Activated CD4-positive, alpha-beta memory T cell treated with anti-CD3 and anti-CD28 coated beads, Interleukin-2, amount 10 ng/mL, durations not matched to agents 7 days and 5 days (primary cell): ENCODE measurements around the gene FANCG. TPM values are rescaled to one million over a fixed set of nuclear protein-coding genes. Genes with fewer than 3 reads are reported as not detected.

Experiments used
- CTCF ChIA-PET: fragments of 350-600 bp; sonication (Branson Sonifier 250); formaldehyde crosslinking; loops from one replicate; lab custom pipeline; 2021; ENCODE audit warnings: antibody characterized with exemption, inconsistent platforms; lab: Charles Lee
- POLR2A ChIA-PET: fragments of 350-600 bp; sonication (Branson Sonifier 250); formaldehyde crosslinking; loops from one replicate; lab custom pipeline; 2021; ENCODE audit warnings: antibody characterized with exemption; lab: Charles Lee
- DNase-seq: peaks from one replicate; pipeline ENCODE4 v3.0.0-alpha.2; 2020
- H3K27ac Mint-ChIP-seq: one replicate; pipeline ENCODE4 v1.8.0; 2021; ENCODE audit warnings: mild to moderate bottlenecking, mixed read lengths
- H3K27me3 Mint-ChIP-seq: one replicate; pipeline ENCODE4 v1.8.0; 2021; ENCODE audit warnings: mixed read lengths
- H3K36me3 Mint-ChIP-seq: one replicate; pipeline ENCODE4 v1.8.0; 2021; ENCODE audit warnings: low read depth, mixed read lengths
- H3K4me1 Mint-ChIP-seq: one replicate; pipeline ENCODE4 v1.8.0; 2021; ENCODE audit warnings: mixed read lengths
- H3K4me3 Mint-ChIP-seq: one replicate; pipeline ENCODE4 v1.8.0; 2021; ENCODE audit warnings: mild to moderate bottlenecking, mixed read lengths
- H3K9me3 Mint-ChIP-seq: one replicate; pipeline ENCODE4 v1.8.0; 2021; ENCODE audit warnings: mixed read lengths
- total RNA-seq, 2 experiments: library from RNA; stranded (reverse); gene quantifications; one replicate each; pipeline ENCODE4 v1.2.3, GENCODE V29; 2021

Gene FANCG
- total RNA-seq, result 100 to 1,000 TPM in 1 of 2 experiments, 10 to 100 TPM in 1; 97.0 to 100 TPM

DNA sequence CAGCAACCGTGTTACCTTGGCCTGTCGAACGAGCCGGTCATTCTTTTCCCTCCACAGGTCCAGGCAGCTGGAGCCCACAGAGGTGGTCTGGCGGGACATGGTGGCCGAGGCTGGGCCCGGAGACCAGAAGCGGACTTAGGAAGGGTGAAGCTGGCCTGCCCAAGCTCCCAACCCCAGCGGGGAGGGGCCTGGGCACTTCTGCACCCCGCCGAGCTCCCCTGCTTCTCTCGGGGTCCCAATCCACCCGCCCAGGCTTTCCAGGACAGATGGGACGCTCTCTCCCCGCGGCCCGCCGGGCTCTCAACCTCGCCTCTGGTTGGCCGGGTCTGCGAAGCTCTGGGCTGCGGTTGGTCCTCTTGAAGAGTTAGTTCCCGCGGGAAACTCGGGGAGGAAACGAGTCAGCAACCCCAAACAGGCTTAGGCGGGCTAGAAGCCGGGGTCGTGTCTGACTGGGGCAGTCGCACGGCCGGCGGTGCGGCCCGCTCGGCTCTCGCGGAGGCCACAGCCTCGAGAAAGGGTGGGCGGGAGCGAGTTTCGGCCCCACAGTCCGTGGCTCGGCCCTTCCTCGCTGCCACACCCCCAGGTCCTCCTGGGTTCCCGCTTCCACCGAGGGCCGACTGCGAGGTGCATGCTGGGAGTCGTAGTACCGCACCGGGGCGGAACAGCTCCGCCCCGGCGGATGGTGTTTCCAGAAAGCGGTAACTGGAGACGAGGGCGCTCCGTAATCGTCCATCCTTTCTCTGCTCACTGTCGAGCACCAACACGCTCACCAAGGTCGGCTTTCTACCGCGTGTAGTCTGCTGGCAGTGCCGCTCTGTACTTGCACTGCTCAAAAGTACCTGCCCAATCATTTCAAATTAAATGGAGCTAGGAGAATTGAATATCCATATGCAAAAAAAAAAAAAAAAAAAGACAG lies at the start of gene FANCG:
TSS of gene FANCG (minus strand) at position 517 of the 916 bp plus-strand sequence. CDS start at position 99, 418 bp downstream.
- peaks cover 40% of the 10 kb centered on the region for H3K4me1 Mint-ChIP-seq
- peak within 1 kb of the TSS; percentile 95 for H3K4me3 Mint-ChIP-seq
- H3K27ac Mint-ChIP-seq, result peak within 1 kb of the TSS; percentile 99
- POLR2A ChIA-PET, result interaction anchor here (0.8 to 8.6 kb wide), 17 partner anchors 11 to 669 kb away, joined by 3 to 136 read pairs (median 6); partner anchors contain the start of genes ARHGEF39, ATOSB, DNAJB5 and PIGO
- peaks cover 31% of the 10 kb centered on the region for H3K36me3 Mint-ChIP-seq
- no peaks in the 10 kb centered on the region for H3K9me3 Mint-ChIP-seq
- no peaks in the 10 kb centered on the region for H3K27me3 Mint-ChIP-seq
- CTCF ChIA-PET, result interaction anchor here (0.6 to 3.0 kb wide), 16 partner anchors 8 to 180 kb away, joined by 3 to 43 read pairs (median 5); partner anchors contain the start of genes ATOSB, PIGO, STOML2 and VCP
- DNase-seq, result peak; percentile 89

DNA sequence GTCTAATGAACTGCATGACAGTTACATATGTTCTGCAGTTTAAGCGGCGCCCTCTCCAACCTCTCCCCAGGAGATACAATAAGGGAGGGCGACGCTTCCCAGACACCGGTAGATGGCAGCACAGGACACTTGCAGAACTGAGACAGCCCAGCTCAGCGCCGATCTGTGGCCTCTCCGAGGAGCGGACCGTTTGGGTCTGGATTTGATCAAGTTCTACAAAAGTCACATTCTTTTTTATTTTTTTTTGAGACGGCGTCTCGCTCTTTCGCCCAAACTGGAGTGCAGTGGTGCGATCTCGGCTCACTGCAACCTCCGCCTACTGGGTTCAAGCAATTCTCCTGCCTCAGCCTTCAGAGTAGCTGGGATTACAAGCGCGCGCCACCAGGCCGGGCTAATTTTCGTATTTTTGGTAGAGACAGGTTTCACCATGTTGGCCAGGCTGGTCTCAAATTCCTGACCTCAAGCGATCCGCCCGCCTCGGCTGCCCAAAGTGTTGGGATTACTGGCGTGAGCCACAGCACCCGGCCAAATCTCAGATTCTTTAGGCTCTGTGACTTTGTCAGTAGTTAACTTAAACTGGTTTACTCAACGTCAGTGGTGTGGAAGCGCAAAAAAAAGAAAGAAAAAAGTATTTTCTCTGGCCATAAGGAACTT lies 37.3 kb upstream of the FANCG start:
- peak overlapping the region; percentile 92 for H3K27ac Mint-ChIP-seq
- ChIA-PET CTCF (interaction anchor here (0.7 to 5.1 kb wide), 17 partner anchors 10 to 547 kb away, joined by 3 to 69 read pairs (median 4); partner anchors contain the start of genes STOML2 and VCP), POLR2A (interaction anchor here (3.9 to 4.7 kb wide), 2 partner anchors 21 to 38 kb away, joined by 38 to 39 read pairs; partner anchors contain the start of genes FANCG and PIGO)
- H3K9me3 Mint-ChIP-seq, result no peaks in the 10 kb centered on the region
- peaks cover 6% of the 10 kb centered on the region for H3K36me3 Mint-ChIP-seq
- H3K4me3 Mint-ChIP-seq, result peak overlapping the region; percentile 98
- H3K27me3 Mint-ChIP-seq, result no peaks in the 10 kb centered on the region
- DNase-seq, result peak; percentile 89
- H3K4me1 Mint-ChIP-seq, result peaks cover 38% of the 10 kb centered on the region

DNA sequence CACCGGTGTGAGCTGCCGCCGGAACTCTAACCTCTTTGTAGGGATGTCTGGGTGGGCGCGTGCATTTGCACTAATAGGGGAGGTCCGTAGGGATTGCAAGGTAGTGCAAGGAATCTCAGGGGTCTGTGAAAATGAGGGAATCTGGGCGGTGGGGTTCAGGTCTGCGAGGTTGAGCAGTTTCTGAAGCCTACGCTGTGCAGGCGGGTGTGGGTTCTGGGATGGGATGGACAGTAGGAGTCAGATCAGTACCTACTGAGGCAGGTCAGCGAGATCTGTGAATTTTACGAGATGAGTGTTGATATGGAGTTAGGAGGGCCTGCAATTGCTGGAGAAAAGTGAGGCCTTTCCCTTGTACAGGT lies 36.8 kb upstream of the FANCG start:
- H3K4me1 Mint-ChIP-seq, result peaks cover 44% of the 10 kb centered on the region
- peak overlapping the region; percentile 92 for H3K27ac Mint-ChIP-seq
- DNase-seq, result no peak
- peaks cover 6% of the 10 kb centered on the region for H3K36me3 Mint-ChIP-seq
- H3K27me3 Mint-ChIP-seq, result no peaks in the 10 kb centered on the region
- CTCF ChIA-PET, result interaction anchor here (0.7 to 5.1 kb wide), 16 partner anchors 13 to 548 kb away, joined by 3 to 69 read pairs (median 4); partner anchors contain the start of genes STOML2 and VCP
- peak overlapping the region; percentile 98 for H3K4me3 Mint-ChIP-seq
- H3K9me3 Mint-ChIP-seq, result no peaks in the 10 kb centered on the region
- POLR2A ChIA-PET, result interaction anchor here (3.3 to 4.7 kb wide), 3 partner anchors 13 to 38 kb away, joined by 38 to 50 read pairs (median 39); partner anchors contain the start of genes FANCG, PIGO and STOML2

DNA sequence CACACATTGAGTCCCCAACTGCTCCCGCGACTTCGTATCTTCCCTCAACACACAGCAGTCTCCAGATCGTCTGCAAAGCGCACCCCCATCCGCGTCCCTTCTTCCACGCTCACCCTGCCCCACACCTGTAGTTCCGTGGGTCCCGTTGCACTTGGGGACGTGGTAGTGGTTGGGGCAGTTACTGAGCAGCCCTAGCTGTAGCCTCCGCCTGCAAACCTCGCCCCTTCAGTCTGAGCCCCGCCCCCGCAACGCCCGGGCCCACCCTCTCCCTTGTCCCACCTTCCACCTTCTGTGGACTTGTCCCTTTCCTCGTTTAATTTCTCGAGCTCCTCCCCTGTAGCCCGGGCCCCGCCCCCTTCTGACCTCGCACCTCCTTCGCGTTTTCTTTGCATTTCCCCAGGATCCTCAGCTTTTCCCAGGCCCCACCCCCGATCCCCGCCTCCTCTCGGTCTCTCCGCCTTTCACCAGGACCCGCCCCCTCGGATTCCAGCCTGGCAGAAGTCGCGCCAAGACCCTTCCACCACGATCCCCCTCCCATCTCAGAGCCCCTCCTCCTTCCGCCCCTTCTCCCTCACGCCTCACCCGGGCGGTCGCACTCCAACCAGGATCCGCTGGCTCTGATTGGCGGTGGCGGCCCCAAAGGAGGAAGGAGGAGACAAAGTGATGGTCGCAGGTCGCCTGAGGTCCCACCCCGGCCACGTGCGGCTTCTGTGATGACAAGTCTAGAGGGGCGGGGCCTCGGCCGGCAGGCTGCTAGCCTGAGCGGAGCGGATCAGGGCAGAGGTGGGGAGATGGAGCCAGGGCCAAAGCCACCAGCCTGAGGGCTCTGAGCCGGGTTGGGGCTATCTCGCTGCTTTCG lies 36.2 kb upstream of the FANCG start, which contains the start of gene ATOSB:
TSS of gene ATOSB (minus strand) at position 183 of the 859 bp plus-strand sequence. CDS start 7,588 bp downstream, outside the sequence.
- H3K36me3 Mint-ChIP-seq, result peaks cover 6% of the 10 kb centered on the region
- H3K9me3 Mint-ChIP-seq, result no peaks in the 10 kb centered on the region
- POLR2A ChIA-PET, result interaction anchor here (0.9 to 4.7 kb wide), 9 partner anchors 13 to 216 kb away, joined by 3 to 50 read pairs (median 6); partner anchors contain the start of genes DNAJB5, FANCG, PIGO and STOML2
- H3K4me3 Mint-ChIP-seq, result peak within 1 kb of the TSS; percentile 98
- H3K4me1 Mint-ChIP-seq, result peaks cover 46% of the 10 kb centered on the region
- H3K27me3 Mint-ChIP-seq, result no peaks in the 10 kb centered on the region
- DNase-seq, result peak; percentile 96
- CTCF ChIA-PET, result interaction anchor here (0.8 to 5.1 kb wide), 14 partner anchors 12 to 488 kb away, joined by 3 to 69 read pairs (median 5); partner anchors contain the start of genes FANCG, PIGO, STOML2 and VCP
- H3K27ac Mint-ChIP-seq, result peak within 1 kb of the TSS; percentile 92

DNA sequence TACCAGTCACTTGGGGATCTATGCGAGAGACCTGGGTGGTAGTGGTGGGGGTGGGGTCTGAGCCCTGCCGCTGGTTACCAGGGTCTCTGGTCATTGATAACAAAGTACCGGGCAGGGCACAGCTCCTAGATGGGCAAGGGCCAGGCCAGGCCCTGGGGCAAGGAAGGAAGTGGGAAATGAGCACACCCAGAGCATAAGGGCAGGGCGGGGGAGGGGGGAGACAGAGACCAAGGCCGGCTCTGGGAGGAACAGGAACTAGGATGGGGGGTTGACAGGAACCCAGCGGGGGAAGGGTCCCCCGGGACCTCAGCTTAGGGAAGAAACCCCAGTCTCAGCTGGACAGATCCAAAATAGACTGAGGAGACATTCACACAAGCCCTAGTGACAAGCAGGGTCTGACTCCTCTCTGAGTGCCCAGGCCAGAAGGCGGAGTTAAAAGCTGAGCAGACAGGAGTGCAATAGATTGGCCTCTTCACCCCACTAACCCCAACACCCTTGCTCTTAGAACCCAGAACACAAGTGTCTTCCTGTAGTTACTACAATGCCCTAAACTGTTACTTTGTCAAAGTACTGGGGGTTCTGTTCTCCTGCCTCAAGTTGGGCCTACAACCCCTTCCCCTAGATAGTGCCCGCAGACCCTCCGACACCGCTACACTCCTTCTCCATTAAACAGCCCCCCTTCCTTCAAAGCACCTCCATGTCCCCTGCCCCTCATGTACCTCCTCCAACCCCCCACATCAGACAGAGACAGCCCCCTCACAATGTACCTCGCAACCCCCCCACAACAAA lies 35.3 kb upstream of the FANCG start:
- peak; percentile 63 for DNase-seq

DNA sequence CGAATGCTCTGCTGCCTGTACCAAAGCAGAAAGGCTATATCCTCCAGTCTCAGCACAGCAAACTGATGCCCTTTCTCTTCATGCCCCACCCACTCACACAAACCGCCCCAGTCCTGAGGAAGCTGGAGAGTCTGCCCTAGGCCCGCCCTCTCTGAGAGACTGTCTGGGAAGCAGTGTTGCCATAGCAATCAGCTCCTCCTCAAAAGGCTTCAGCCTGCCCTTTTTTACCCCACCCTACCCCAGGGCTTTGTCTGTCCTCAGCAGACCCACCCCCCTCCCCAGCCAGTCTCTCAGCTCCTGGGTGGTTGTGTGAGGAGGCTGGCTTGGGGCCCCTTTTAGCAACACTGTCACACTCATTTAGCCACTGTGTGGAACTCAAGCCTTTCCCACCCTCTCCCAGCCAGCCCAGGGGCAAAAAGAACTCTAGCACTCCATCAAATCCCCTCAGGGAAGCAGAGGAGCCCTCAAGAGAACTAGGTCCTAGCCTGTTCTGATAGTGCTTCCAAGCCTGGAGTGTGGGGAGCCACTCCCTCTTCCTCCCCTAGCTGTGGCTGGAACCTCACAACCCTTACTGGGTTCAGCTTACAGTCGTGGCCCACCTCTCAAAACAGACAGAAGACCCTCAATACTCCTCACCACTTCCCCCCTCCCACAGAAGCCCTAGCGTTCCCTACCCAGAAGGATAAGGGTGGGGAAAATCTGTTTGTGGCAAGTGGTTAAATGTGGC lies 34.5 kb upstream of the FANCG start:
- Mint-ChIP-seq H3K4me1 (peaks cover 61% of the 10 kb centered on the region), H3K4me3 (peak overlapping the region; percentile 98), H3K27me3 (no peaks in the 10 kb centered on the region), H3K9me3 (no peaks in the 10 kb centered on the region), H3K27ac (peak overlapping the region; percentile 92), H3K36me3 (peaks cover 6% of the 10 kb centered on the region)
- DNase-seq, result peak; percentile 87
- POLR2A ChIA-PET, result interaction anchor here (1.1 to 4.7 kb wide), 15 partner anchors 8 to 698 kb away, joined by 3 to 50 read pairs (median 6); partner anchors contain the start of genes CCDC107, DNAJB5, FANCG and PIGO
- CTCF ChIA-PET, result interaction anchor here (0.8 to 5.1 kb wide), 13 partner anchors 11 to 615 kb away, joined by 3 to 69 read pairs (median 5); partner anchors contain the start of genes FANCG, PIGO, STOML2 and VCP

More for the DNA sequence above, 35.3 kb upstream of the FANCG start:
- ChIA-PET POLR2A (interaction anchor here (0.9 to 4.7 kb wide), 14 partner anchors 9 to 697 kb away, joined by 3 to 50 read pairs (median 6); partner anchors contain the start of genes CCDC107, DNAJB5, FANCG and PIGO), CTCF (interaction anchor here (0.8 to 5.1 kb wide), 16 partner anchors 11 to 489 kb away, joined by 3 to 69 read pairs (median 5); partner anchors contain the start of genes FANCG, PIGO, STOML2 and VCP)
- H3K27me3 Mint-ChIP-seq, result no peaks in the 10 kb centered on the region
- H3K4me1 Mint-ChIP-seq, result peaks cover 55% of the 10 kb centered on the region
- peak overlapping the region; percentile 92 for H3K27ac Mint-ChIP-seq
- H3K36me3 Mint-ChIP-seq, result peaks cover 6% of the 10 kb centered on the region
- H3K9me3 Mint-ChIP-seq, result no peaks in the 10 kb centered on the region
- peak overlapping the region; percentile 98 for H3K4me3 Mint-ChIP-seq

DNA sequence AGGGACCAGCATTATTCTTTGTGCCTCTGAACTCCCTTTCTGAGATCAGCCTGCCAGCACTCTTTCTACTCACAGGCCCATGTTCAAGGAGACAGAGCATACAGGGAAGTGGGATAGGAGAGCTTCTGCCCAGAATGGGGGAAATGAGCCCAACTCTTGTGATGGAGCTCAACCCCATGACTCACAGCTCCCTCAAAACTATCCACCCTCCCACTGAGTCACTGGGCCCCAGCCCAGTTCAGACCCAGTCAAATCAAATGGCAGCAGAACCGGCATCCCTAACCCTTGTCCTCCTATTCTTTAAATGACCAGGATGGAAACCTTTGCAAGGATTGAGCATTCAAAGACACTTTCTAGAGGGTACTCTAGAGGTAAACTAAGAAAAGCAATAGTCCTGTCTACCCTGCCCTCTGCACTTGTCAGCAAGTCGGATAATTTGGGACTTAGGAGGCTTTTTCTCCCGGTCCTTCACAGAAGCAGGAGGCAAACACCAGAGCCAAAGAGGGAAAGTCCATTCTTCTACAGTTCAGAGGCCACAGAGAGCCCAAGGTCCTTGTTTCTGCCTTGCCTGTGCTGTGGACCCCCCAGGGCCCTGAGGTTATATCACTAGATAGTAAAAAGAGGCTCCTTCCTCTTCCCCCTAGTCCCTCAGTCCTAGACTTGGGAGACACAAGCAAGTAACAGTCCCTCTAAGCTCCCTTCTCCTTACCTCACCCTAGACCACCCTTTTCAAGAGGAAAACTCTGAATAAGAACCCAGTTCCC lies 32.7 kb upstream of the FANCG start:
- POLR2A ChIA-PET, result interaction anchor here (0.6 to 2.9 kb wide), 6 partner anchors 10 to 267 kb away, joined by 3 to 23 read pairs (median 10); partner anchors contain the start of genes PIGO, STOML2 and VCP

DNA sequence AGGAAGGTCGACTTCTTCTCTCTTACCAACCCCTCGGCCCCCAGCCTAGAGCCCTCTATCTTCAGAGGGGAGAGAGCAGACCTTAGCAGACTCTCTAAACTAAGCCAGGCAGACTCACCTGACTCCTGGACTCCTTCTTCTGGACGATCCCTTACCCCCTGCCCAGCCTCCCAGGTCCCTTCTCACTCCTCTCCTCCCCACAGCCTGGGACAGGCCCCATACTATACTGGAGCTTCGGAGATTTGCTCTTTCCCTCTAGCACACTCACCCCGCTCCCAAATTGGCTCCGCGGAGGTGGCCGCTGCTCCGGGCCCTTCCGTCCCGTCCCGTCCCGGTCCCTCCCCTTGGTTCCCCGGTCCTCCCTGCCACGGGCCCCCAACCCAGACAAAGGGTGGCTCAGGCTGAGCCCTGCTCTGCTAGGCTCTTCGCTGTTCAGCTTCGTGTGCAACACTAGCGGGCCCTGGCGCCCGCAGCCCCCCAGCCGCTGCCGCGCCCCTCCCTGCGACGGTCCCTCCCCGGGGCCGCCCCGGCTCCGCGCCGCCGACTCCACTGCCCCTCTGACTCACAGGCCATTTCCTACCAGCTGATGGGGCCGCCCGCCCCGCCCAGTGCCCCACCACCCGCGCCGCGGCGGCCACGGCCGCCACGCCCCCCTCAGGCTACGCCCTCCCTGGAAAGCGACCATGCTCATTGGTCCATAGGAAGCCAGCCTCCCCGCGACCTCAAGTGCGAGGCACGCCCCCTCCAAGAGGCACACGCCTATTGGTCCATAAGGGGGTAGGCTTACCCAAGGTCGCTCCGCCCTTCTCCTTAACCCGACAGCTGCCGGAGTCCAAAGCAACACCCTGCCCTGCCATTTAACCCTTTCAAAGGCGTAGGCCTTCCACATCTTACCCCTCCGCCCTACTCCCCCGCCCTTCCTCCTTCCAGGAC lies 31.5 kb upstream of the FANCG start:
- H3K9me3 Mint-ChIP-seq, result no peaks in the 10 kb centered on the region
- ChIA-PET POLR2A (interaction anchor here (0.6 to 2.9 kb wide), 9 partner anchors 9 to 448 kb away, joined by 3 to 23 read pairs (median 9); partner anchors contain the start of genes FANCG, PIGO, STOML2 and VCP), CTCF (interaction anchor here (0.6 to 1.8 kb wide), 6 partner anchors 14 to 1067 kb away, joined by 3 to 8 read pairs (median 4); partner anchors contain the start of genes FANCG, PIGO and VCP)
- H3K27ac Mint-ChIP-seq, result peak overlapping the region; percentile 79
- H3K36me3 Mint-ChIP-seq, result peaks cover 19% of the 10 kb centered on the region
- peaks cover 54% of the 10 kb centered on the region for H3K4me1 Mint-ChIP-seq
- H3K27me3 Mint-ChIP-seq, result no peaks in the 10 kb centered on the region
- peak overlapping the region; percentile 73 for H3K4me3 Mint-ChIP-seq
- DNase-seq, result peak; percentile 97

More for the DNA sequence above, 32.7 kb upstream of the FANCG start:
- Mint-ChIP-seq H3K4me3 (peak overlapping the region; percentile 73), H3K27me3 (no peaks in the 10 kb centered on the region), H3K4me1 (peaks cover 64% of the 10 kb centered on the region), H3K27ac (peak overlapping the region; percentile 79), H3K36me3 (peaks cover 14% of the 10 kb centered on the region), H3K9me3 (no peaks in the 10 kb centered on the region)
- DNase-seq, result no peak
- CTCF ChIA-PET, result interaction anchor here (0.6 to 1.8 kb wide), 4 partner anchors 9 to 1066 kb away, joined by 3 to 8 read pairs (median 4); partner anchors contain the start of genes PIGO, STOML2 and VCP
